Upper lobe of left lung (tissue), 6 donors: ENCODE measurements around the gene SDCCAG8. TPM values are rescaled to one million over a fixed set of nuclear protein-coding genes. Genes with fewer than 3 reads are reported as not detected.

ENCODE experiments used
- ATAC-seq, 2 donors: fragments of 200-7000 bp; cut with Tn5 transposase; one replicate each; pipeline ENCODE4 v1.9.1; 2022; ENCODE audit warnings: mild to moderate bottlenecking in 2 of 2, moderate library complexity in 2 of 2; ENCODE audit not compliant: low FRiP score in 2 of 2
- DNase-seq, 2 donors: peaks; one replicate each; pipeline ENCODE4 v3.0.0-alpha.2; 2019 to 2020
- H3K27ac ChIP-seq, 4 donors: fragments of 200-600 bp; sonication (generic); one replicate each; pipeline ENCODE4 v1.5.1; 2016 to 2019
- H3K27me3 ChIP-seq, 4 donors: fragments of 200-600 bp; sonication (generic); one replicate each; pipeline ENCODE4 v1.5.1; 2017 to 2019
- H3K36me3 ChIP-seq, 4 donors: fragments of 200-600 bp; sonication (generic); one replicate each; pipeline ENCODE4 v1.5.1; 2016 to 2019
- H3K4me1 ChIP-seq, 4 donors: fragments of 200-600 bp; sonication (generic); one replicate each; pipeline ENCODE4 v1.5.1; 2018 to 2019
- H3K4me3 ChIP-seq, 4 donors: fragments of 200-600 bp; sonication (generic); one replicate each; pipeline ENCODE4 v1.5.1; 2017 to 2019; ENCODE audit warnings: mild to moderate bottlenecking in 2 of 4, moderate library complexity in 1 of 4
- H3K9me3 ChIP-seq, 4 donors: fragments of 200-600 bp; sonication (generic); one replicate each; pipeline ENCODE4 v1.5.1; 2018 to 2019
- CTCF ChIP-seq, 6 experiments: fragments of 450-650 bp in 4 of 6; fragments of 200-600 bp in 2 of 6; sonication (generic) in 2 of 6; IDR thresholded peaks; one replicate each; pipeline ENCODE4 v1.5.1; 2016 to 2019; ENCODE audit warnings: antibody characterized with exemption in 6 of 6
- EP300 ChIP-seq, 4 donors: sonication (generic); formaldehyde crosslinking; IDR thresholded peaks; one replicate each; pipeline ENCODE4 v1.5.1; 2017; ENCODE audit warnings: antibody characterized with exemption in 4 of 4, control low read depth in 2 of 4
- POLR2A ChIP-seq, 4 donors: fragments of 450-650 bp; IDR thresholded peaks; one replicate each; pipeline ENCODE4 v1.5.1; 2016 to 2017; ENCODE audit warnings: antibody characterized with exemption in 4 of 4, mild to moderate bottlenecking in 2 of 4
- POLR2AphosphoS5 ChIP-seq, 2 donors: sonication (generic); formaldehyde crosslinking; IDR thresholded peaks; one replicate each; pipeline ENCODE4 v1.5.1; 2017; ENCODE audit warnings: antibody characterized with exemption in 2 of 2
- WGBS, 2 donors: methylation state at CpG; one replicate each; pipeline ENCODE4 v1.1.5; 2017 to 2018; 5-methylcytosine and 5-hydroxymethylcytosine counted together
- total RNA-seq, 6 donors: library from RNA; depleted of rRNA in 4 of 6; stranded (reverse); fragments of >200 nt in 4 of 6; gene quantifications; one replicate each; pipeline versions ENCODE4 v1.1.0 to v1.2.1, GENCODE V29; 2016 to 2021
- donor health status: DM: no; HTN: no; CAD: no; lungs with moderate emphysema.
- donor health status: DM: no; HTN: yes; CAD: no; lungs with severe emphysema.

The SDCCAG8 gene
- total RNA-seq, 6 donors from 2014 or later = 52.5 to 295 (median 95.2) TPM

GRCh38 chr1:243413431-243414151 lies 157.8 kb downstream of the SDCCAG8 start:
- peaks cover 0 to 25% (median 0%) of the 10 kb centered on the region in 4 donors for H3K36me3 ChIP-seq
- ATAC-seq = no peak
- WGBS, 2 donors = 79 to 80% methylated on average over 8 of the region's 8 CpGs
- no peaks in the 10 kb centered on the region for H3K27me3 ChIP-seq
- TF ChIP-seq EP300 (IDR thresholded peaks at IDR 0.05) (no peak), POLR2A (IDR thresholded peaks at IDR 0.05) (no peak)
- H3K4me3 ChIP-seq = no peak overlapping the region
- no peaks in the 10 kb centered on the region for H3K9me3 ChIP-seq
- no peaks in the 10 kb centered on the region for H3K4me1 ChIP-seq
- DNase-seq = no peak
- no peak overlapping the region for H3K27ac ChIP-seq

GRCh38 chr1:243414152-243414494 lies 158.3 kb downstream of the SDCCAG8 start:
- Histone ChIP-seq H3K4me1 (no peaks in the 10 kb centered on the region), H3K27ac (no peak overlapping the region), H3K27me3 (no peaks in the 10 kb centered on the region), H3K36me3 (peaks cover 0 to 25% (median 0%) of the 10 kb centered on the region in 4 donors), H3K9me3 (no peaks in the 10 kb centered on the region), H3K4me3 (no peak overlapping the region)
- WGBS, 2 donors = 95 to 97% methylated on average over 6 of the region's 6 CpGs
- ATAC-seq (no peak), DNase-seq (no peak)
- TF ChIP-seq EP300 (IDR thresholded peaks at IDR 0.05) (no peak), POLR2A (IDR thresholded peaks at IDR 0.05) (no peak)

GRCh38 chr1:243415663-243416408 lies 160.0 kb downstream of the SDCCAG8 start:
- H3K9me3 ChIP-seq = no peaks in the 10 kb centered on the region
- H3K36me3 ChIP-seq = peaks cover 0 to 16% (median 0%) of the 10 kb centered on the region in 4 donors
- TF ChIP-seq POLR2AphosphoS5 (IDR thresholded peaks at IDR 0.05) (no peak), CTCF (IDR thresholded peaks at IDR 0.05) (no peak), EP300 (IDR thresholded peaks at IDR 0.05) (no peak), POLR2A (IDR thresholded peaks at IDR 0.05) (no peak)
- H3K27me3 ChIP-seq = no peaks in the 10 kb centered on the region
- 88 to 94% methylated on average over 9 of the region's 9 CpGs for WGBS, 2 donors
- no peak for DNase-seq
- no peak overlapping the region for H3K4me3 ChIP-seq
- no peak for ATAC-seq
- H3K27ac ChIP-seq = no peak overlapping the region
- peaks cover 0 to 6% (median 1%) of the 10 kb centered on the region in 4 donors for H3K4me1 ChIP-seq

- no peak for TF ChIP-seq POLR2AphosphoS5 (IDR thresholded peaks at IDR 0.05)
- TF ChIP-seq CTCF (IDR thresholded peaks at IDR 0.05) = no peak
- TF ChIP-seq POLR2A (IDR thresholded peaks at IDR 0.05) = no peak
- no peak for TF ChIP-seq EP300 (IDR thresholded peaks at IDR 0.05)
- ATAC-seq (no peak), DNase-seq (no peak)
- no peak overlapping the region for H3K4me3 ChIP-seq
- no peaks in the 10 kb centered on the region for H3K9me3 ChIP-seq
- no peak overlapping the region for H3K27ac ChIP-seq
- peaks cover 5 to 12% (median 6%) of the 10 kb centered on the region in 4 donors for H3K4me1 ChIP-seq
- peaks cover 0 to 16% (median 0%) of the 10 kb centered on the region in 4 donors for H3K36me3 ChIP-seq
- H3K27me3 ChIP-seq = no peaks in the 10 kb centered on the region
Observed at GRCh38 chr1:243416495-243416894, 160.7 kb downstream of the SDCCAG8 start.

- H3K9me3 ChIP-seq = no peaks in the 10 kb centered on the region
- DNase-seq = no peak
- no peak overlapping the region for H3K27ac ChIP-seq
- ATAC-seq = no peak
- no peaks in the 10 kb centered on the region for H3K27me3 ChIP-seq
- H3K36me3 ChIP-seq = peaks cover 0 to 16% (median 0%) of the 10 kb centered on the region in 4 donors
- TF ChIP-seq CTCF (IDR thresholded peaks at IDR 0.05) (no peak), POLR2A (IDR thresholded peaks at IDR 0.05) (no peak), EP300 (IDR thresholded peaks at IDR 0.05) (no peak), POLR2AphosphoS5 (IDR thresholded peaks at IDR 0.05) (no peak)
- H3K4me1 ChIP-seq = peaks cover 9 to 17% (median 11%) of the 10 kb centered on the region in 4 donors
- no peak overlapping the region for H3K4me3 ChIP-seq
- WGBS, 2 donors = 84 to 88% methylated on average over 7 of the region's 7 CpGs
Observed at GRCh38 chr1:243420016-243420945, 164.4 kb downstream of the SDCCAG8 start.
